HUES64 (cell line): ENCODE results near the gene ME1.

Experiments
- H3K27ac ChIP-seq: 2 replicates; pipeline ENCODE4 v1.7.0; 2013; ENCODE audit warnings: low read depth, low read length, inconsistent platforms
- H3K27me3 ChIP-seq: 2 replicates; pipeline ENCODE4 v1.6.1; 2013; ENCODE audit warnings: mild to moderate bottlenecking, low read length; ENCODE audit not compliant: insufficient read depth
- H3K36me3 ChIP-seq: 2 replicates; pipeline ENCODE4 v1.6.1; 2013; ENCODE audit warnings: mild to moderate bottlenecking, low read length; ENCODE audit not compliant: insufficient read depth
- H3K4me1 ChIP-seq: 2 replicates; pipeline ENCODE4 v1.6.1; 2013; ENCODE audit warnings: mild to moderate bottlenecking, low read length, moderate library complexity; ENCODE audit not compliant: insufficient read depth
- H3K4me3 ChIP-seq: 2 replicates; pipeline ENCODE4 v1.5.1; 2013; ENCODE audit warnings: mild to moderate bottlenecking, low read length, moderate library complexity
- H3K9ac ChIP-seq: 2 replicates; pipeline ENCODE4 v1.6.1; 2013; ENCODE audit warnings: mild to moderate bottlenecking, low read depth, low read length
- H3K9me3 ChIP-seq: 2 replicates; pipeline ENCODE4 v1.6.1; 2013; ENCODE audit warnings: low read depth, low read length; ENCODE audit not compliant: insufficient read depth
- WGBS: fragments of 150-250, 120-280 bp; methylation state at CpG from one replicate; pipeline ENCODE4 v1.1.7; 2013; ENCODE audit warnings: missing lambda C conversion rate; 5-methylcytosine and 5-hydroxymethylcytosine counted together

ME1 gene

GRCh38 chr6:83188501-83188900 lies 242.3 kb downstream of the ME1 start:
- no peaks in the 10 kb centered on the region for H3K27me3 ChIP-seq
- 84% methylated on average over 3 of the region's 3 CpGs for whole genome bisulfite sequencing

GRCh38 chr6:83185096-83185495 lies 245.8 kb downstream of the ME1 start:
- H3K27ac ChIP-seq = no peak overlapping the region
- no peak overlapping the region for H3K4me3 ChIP-seq
- H3K9ac ChIP-seq = no peak overlapping the region
- no peaks in the 10 kb centered on the region for H3K9me3 ChIP-seq
- peaks cover 99% of the 10 kb centered on the region for H3K36me3 ChIP-seq
- no peaks in the 10 kb centered on the region for H3K4me1 ChIP-seq
- WGBS = 96% methylated on average over 2 of the region's 2 CpGs
- no peaks in the 10 kb centered on the region for H3K27me3 ChIP-seq

More at GRCh38 chr6:83188501-83188900, 242.3 kb downstream of the ME1 start:
- no peak overlapping the region for H3K4me3 ChIP-seq
- no peak overlapping the region for H3K9ac ChIP-seq
- H3K36me3 ChIP-seq = peaks cover 75% of the 10 kb centered on the region
- H3K4me1 ChIP-seq = peaks cover 4% of the 10 kb centered on the region; the same call in 1 of the 2 replicates
- no peaks in the 10 kb centered on the region for H3K9me3 ChIP-seq
- no peak overlapping the region for H3K27ac ChIP-seq

GRCh38 chr6:83183082-83183828 lies 247.6 kb downstream of the ME1 start:
- Histone ChIP-seq H3K4me1 (no peaks in the 10 kb centered on the region), H3K9ac (no peak overlapping the region), H3K27me3 (no peaks in the 10 kb centered on the region), H3K27ac (no peak overlapping the region), H3K9me3 (no peaks in the 10 kb centered on the region), H3K4me3 (no peak overlapping the region), H3K36me3 (peaks cover 97% of the 10 kb centered on the region)
- 88% methylated on average over 9 of the region's 9 CpGs for WGBS

- Histone ChIP-seq H3K27ac (no peak overlapping the region), H3K27me3 (no peaks in the 10 kb centered on the region), H3K9ac (no peak overlapping the region), H3K9me3 (no peaks in the 10 kb centered on the region), H3K4me1 (no peaks in the 10 kb centered on the region), H3K4me3 (no peak overlapping the region), H3K36me3 (peaks cover 97% of the 10 kb centered on the region)
- WGBS = 81% methylated on average over 1 of the region's 1 CpG
These were observed 248.7 kb downstream of the ME1 start for GRCh38 chr6:83182114-83182513.

GRCh38 chr6:83180426-83180950 lies 250.4 kb downstream of the ME1 start:
- Histone ChIP-seq H3K27ac (no peak overlapping the region), H3K36me3 (peaks cover 97% of the 10 kb centered on the region), H3K4me1 (no peaks in the 10 kb centered on the region), H3K4me3 (no peak overlapping the region), H3K9me3 (no peaks in the 10 kb centered on the region), H3K9ac (no peak overlapping the region), H3K27me3 (no peaks in the 10 kb centered on the region)

GRCh38 chr6:83176246-83176645 lies 254.6 kb downstream of the ME1 start:
- no peaks in the 10 kb centered on the region for H3K27me3 ChIP-seq
- no peak overlapping the region for H3K4me3 ChIP-seq
- WGBS = 94% methylated on average over 4 of the region's 4 CpGs
- H3K36me3 ChIP-seq = peaks cover 98% of the 10 kb centered on the region
- H3K27ac ChIP-seq = no peak overlapping the region
- no peaks in the 10 kb centered on the region for H3K9me3 ChIP-seq
- no peak overlapping the region for H3K9ac ChIP-seq
- no peaks in the 10 kb centered on the region for H3K4me1 ChIP-seq

GRCh38 chr6:83169511-83169910 lies 261.3 kb downstream of the ME1 start:
- Histone ChIP-seq H3K36me3 (peaks cover 99% of the 10 kb centered on the region), H3K9me3 (no peaks in the 10 kb centered on the region), H3K4me3 (no peak overlapping the region), H3K27ac (no peak overlapping the region), H3K4me1 (no peaks in the 10 kb centered on the region), H3K27me3 (no peaks in the 10 kb centered on the region), H3K9ac (no peak overlapping the region)
- 92% methylated on average over 1 of the region's 1 CpG for WGBS

- no peaks in the 10 kb centered on the region for H3K4me1 ChIP-seq
- H3K27me3 ChIP-seq = no peaks in the 10 kb centered on the region
These were observed 261.7 kb downstream of the ME1 start for GRCh38 chr6:83169106-83169505.

GRCh38 chr6:83168556-83168955 lies 262.3 kb downstream of the ME1 start:
- Histone ChIP-seq H3K27me3 (no peaks in the 10 kb centered on the region), H3K4me1 (no peaks in the 10 kb centered on the region), H3K36me3 (peaks cover 99% of the 10 kb centered on the region), H3K4me3 (no peak overlapping the region), H3K9me3 (no peaks in the 10 kb centered on the region), H3K27ac (no peak overlapping the region), H3K9ac (no peak overlapping the region)
- WGBS = 86% methylated on average over 1 of the region's 1 CpG

More at GRCh38 chr6:83169106-83169505, 261.7 kb downstream of the ME1 start:
- H3K36me3 ChIP-seq = peaks cover 99% of the 10 kb centered on the region
- no peak overlapping the region for H3K4me3 ChIP-seq
- no peaks in the 10 kb centered on the region for H3K9me3 ChIP-seq
- H3K27ac ChIP-seq = no peak overlapping the region
- H3K9ac ChIP-seq = no peak overlapping the region

GRCh38 chr6:83167726-83168278 lies 263.0 kb downstream of the ME1 start:
- H3K27ac ChIP-seq = no peak overlapping the region
- H3K4me1 ChIP-seq = no peaks in the 10 kb centered on the region
- peaks cover 99% of the 10 kb centered on the region for H3K36me3 ChIP-seq
- no peaks in the 10 kb centered on the region for H3K9me3 ChIP-seq
- H3K27me3 ChIP-seq = no peaks in the 10 kb centered on the region
- H3K9ac ChIP-seq = no peak overlapping the region
- 94% methylated on average over 4 of the region's 5 CpGs for WGBS
- H3K4me3 ChIP-seq = no peak overlapping the region
